ENCODE measurements around the gene SRGAP1. TPM values are rescaled to one million over a fixed set of nuclear protein-coding genes. Genes with fewer than 3 reads are reported as not detected.

The SRGAP1 gene
- total RNA-seq, 3 donors from 2014 or later (not counting 1 experiment from before 2014, with no cell fraction given) = 0.10 to 0.49 (median 0.16) TPM

- WGBS (ENCODE audit: insufficient coverage) = 86% methylated on average over 3 of the region's 3 CpGs
- intact Hi-C loops (cut with micrococcal nuclease) = no loop called here
- H3K9me3 ChIP-seq (ENCODE audit: control insufficient read depth, insufficient read depth, low read length) = no peaks in the 10 kb centered on the region
- Mint-ChIP-seq H3K9me3 (peaks cover 0 to 6% of the 10 kb centered on the region in 2 donors), H3K4me3 (no peak overlapping the region), H3K27me3 (ENCODE audit: low read depth in 2 of 2) (peaks cover 0 to 7% of the 10 kb centered on the region in 2 donors), H3K36me3 (no peaks in the 10 kb centered on the region), H3K4me1 (no peaks in the 10 kb centered on the region), H3K27ac (no peak overlapping the region)
- TF ChIP-seq, protein P1, sequence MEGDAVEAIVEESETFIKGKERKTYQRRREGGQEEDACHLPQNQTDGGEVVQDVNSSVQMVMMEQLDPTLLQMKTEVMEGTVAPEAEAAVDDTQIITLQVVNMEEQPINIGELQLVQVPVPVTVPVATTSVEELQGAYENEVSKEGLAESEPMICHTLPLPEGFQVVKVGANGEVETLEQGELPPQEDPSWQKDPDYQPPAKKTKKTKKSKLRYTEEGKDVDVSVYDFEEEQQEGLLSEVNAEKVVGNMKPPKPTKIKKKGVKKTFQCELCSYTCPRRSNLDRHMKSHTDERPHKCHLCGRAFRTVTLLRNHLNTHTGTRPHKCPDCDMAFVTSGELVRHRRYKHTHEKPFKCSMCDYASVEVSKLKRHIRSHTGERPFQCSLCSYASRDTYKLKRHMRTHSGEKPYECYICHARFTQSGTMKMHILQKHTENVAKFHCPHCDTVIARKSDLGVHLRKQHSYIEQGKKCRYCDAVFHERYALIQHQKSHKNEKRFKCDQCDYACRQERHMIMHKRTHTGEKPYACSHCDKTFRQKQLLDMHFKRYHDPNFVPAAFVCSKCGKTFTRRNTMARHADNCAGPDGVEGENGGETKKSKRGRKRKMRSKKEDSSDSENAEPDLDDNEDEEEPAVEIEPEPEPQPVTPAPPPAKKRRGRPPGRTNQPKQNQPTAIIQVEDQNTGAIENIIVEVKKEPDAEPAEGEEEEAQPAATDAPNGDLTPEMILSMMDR (IDR thresholded peaks at IDR 0.05) = no peak
- ATAC-seq = no peak
- H3K36me3 ChIP-seq (ENCODE audit: control insufficient read depth, insufficient read depth, low read length) = no peaks in the 10 kb centered on the region
- no peak overlapping the region for H3K4me3 ChIP-seq (ENCODE audit: low read length)
- H3K27me3 ChIP-seq (ENCODE audit: control insufficient read depth, insufficient read depth, low read length) = no peaks in the 10 kb centered on the region
- H3K27ac ChIP-seq (ENCODE audit: low read length) = no peak overlapping the region
- no peak for DNase-seq
- no peaks in the 10 kb centered on the region for H3K4me1 ChIP-seq (ENCODE audit: control insufficient read depth, insufficient read depth, low read length)
Observed at GRCh38 chr12:64058541-64059265, 214.2 kb downstream of the SRGAP1 start.

- Mint-ChIP-seq H3K4me3 (no peak overlapping the region), H3K27me3 (ENCODE audit: low read depth in 2 of 2) (peaks cover 0 to 7% of the 10 kb centered on the region in 2 donors), H3K4me1 (no peaks in the 10 kb centered on the region), H3K36me3 (no peaks in the 10 kb centered on the region), H3K9me3 (peaks cover 0 to 6% of the 10 kb centered on the region in 2 donors), H3K27ac (no peak overlapping the region)
- WGBS (ENCODE audit: insufficient coverage) = no CpG with 5 or more reads among the region's 1 CpG
- Histone ChIP-seq H3K27me3 (ENCODE audit: control insufficient read depth, insufficient read depth, low read length) (no peaks in the 10 kb centered on the region), H3K36me3 (ENCODE audit: control insufficient read depth, insufficient read depth, low read length) (no peaks in the 10 kb centered on the region), H3K9me3 (ENCODE audit: control insufficient read depth, insufficient read depth, low read length) (no peaks in the 10 kb centered on the region), H3K4me1 (ENCODE audit: control insufficient read depth, insufficient read depth, low read length) (no peaks in the 10 kb centered on the region), H3K27ac (ENCODE audit: low read length) (no peak overlapping the region), H3K4me3 (ENCODE audit: low read length) (no peak overlapping the region)
- intact Hi-C loops (cut with micrococcal nuclease) = no loop called here
- DNase-seq (no peak), ATAC-seq (no peak)
- TF ChIP-seq, protein P1 (IDR thresholded peaks at IDR 0.05) = no peak
Observed at GRCh38 chr12:64059685-64060084, 215.2 kb downstream of the SRGAP1 start.

GRCh38 chr12:64061868-64062375, 217.4 kb downstream of the SRGAP1 start:
- H3K4me1 ChIP-seq (ENCODE audit: control insufficient read depth, insufficient read depth, low read length) = no peaks in the 10 kb centered on the region
- no peak overlapping the region for H3K27ac ChIP-seq (ENCODE audit: low read length)
- intact Hi-C loops (cut with micrococcal nuclease) = no loop called here
- Mint-ChIP-seq H3K9me3 (peaks cover 0 to 3% of the 10 kb centered on the region in 2 donors), H3K27me3 (ENCODE audit: low read depth in 2 of 2) (peaks cover 0 to 1% of the 10 kb centered on the region in 2 donors), H3K36me3 (no peaks in the 10 kb centered on the region), H3K4me1 (no peaks in the 10 kb centered on the region), H3K4me3 (no peak overlapping the region), H3K27ac (no peak overlapping the region)
- no peaks in the 10 kb centered on the region for H3K27me3 ChIP-seq (ENCODE audit: control insufficient read depth, insufficient read depth, low read length)
- no peaks in the 10 kb centered on the region for H3K9me3 ChIP-seq (ENCODE audit: control insufficient read depth, insufficient read depth, low read length)
- DNase-seq (no peak), ATAC-seq (no peak)
- no peaks in the 10 kb centered on the region for H3K36me3 ChIP-seq (ENCODE audit: control insufficient read depth, insufficient read depth, low read length)
- no peak overlapping the region for H3K4me3 ChIP-seq (ENCODE audit: low read length)
- WGBS (ENCODE audit: insufficient coverage) = 100% methylated on average over 1 of the region's 2 CpGs
- TF ChIP-seq, protein P1 (IDR thresholded peaks at IDR 0.05) = no peak

Measured in natural killer cell (primary cell).